MM.1S (cell line): Measurements from ENCODE around the gene ARID3B.

Experiments used
- DNase-seq: peaks from one replicate; pipeline ENCODE4 v3.0.0-alpha.2; 2015
- H2AFZ ChIP-seq: fragments of 300-600 bp; sonication (generic); 2 replicates; pipeline ENCODE4 v1.6.0; 2016; ENCODE audit warnings: antibody characterized with exemption, low read length
- H3F3A ChIP-seq: fragments of 300-600 bp; sonication (generic); 2 replicates; pipeline ENCODE4 v1.6.1; 2016; ENCODE audit warnings: mild to moderate bottlenecking, antibody characterized with exemption, low read length, moderate library complexity, mixed read lengths; ENCODE audit not compliant: insufficient read depth
- H3K27ac ChIP-seq: fragments of 300-600 bp; sonication (generic); 2 replicates; pipeline ENCODE4 v1.5.1; 2016; ENCODE audit warnings: mild to moderate bottlenecking, low read length
- H3K27me3 ChIP-seq: fragments of 300-600 bp; sonication (generic); replicated peaks from 2 replicates; pipeline ENCODE4 v1.6.0; 2016; ENCODE audit warnings: low read length; ENCODE audit not compliant: insufficient read depth
- H3K36me3 ChIP-seq: fragments of 300-600 bp; sonication (generic); replicated peaks from 2 replicates; pipeline ENCODE4 v1.6.1; 2016; ENCODE audit warnings: mild to moderate bottlenecking, low read length, mixed read lengths; ENCODE audit not compliant: insufficient read depth
- H3K4me1 ChIP-seq: fragments of 300-600 bp; sonication (generic); 2 replicates; pipeline ENCODE4 v1.6.1; 2016; ENCODE audit warnings: low read length, mixed read lengths
- H3K4me2 ChIP-seq: fragments of 300-600 bp; sonication (generic); 2 replicates; pipeline ENCODE4 v1.6.0; 2016; ENCODE audit warnings: low read depth, low read length
- H3K4me3 ChIP-seq: fragments of 300-600 bp; sonication (generic); 2 replicates; pipeline ENCODE4 v1.5.1; 2016; ENCODE audit warnings: low read length, mixed read lengths
- H3K79me2 ChIP-seq: fragments of 300-600 bp; sonication (generic); 2 replicates; pipeline ENCODE4 v1.6.1; 2016; ENCODE audit warnings: mixed run types, low read length, mixed read lengths
- H3K9ac ChIP-seq: fragments of 300-600 bp; sonication (generic); 2 replicates; pipeline ENCODE4 v1.6.1; 2016; ENCODE audit warnings: low read length, mixed read lengths
- H3K9me2 ChIP-seq: fragments of 300-600 bp; sonication (generic); replicated peaks from 2 replicates; pipeline ENCODE4 v1.6.1; 2016; ENCODE audit warnings: mild to moderate bottlenecking, low read length, mixed read lengths; ENCODE audit not compliant: insufficient read depth
- H3K9me3 ChIP-seq: fragments of 300-600 bp; sonication (generic); replicated peaks from 2 replicates; pipeline ENCODE4 v1.6.1; 2016; ENCODE audit warnings: mild to moderate bottlenecking, low read length, mixed read lengths; ENCODE audit not compliant: insufficient read depth
- H4K20me1 ChIP-seq: fragments of 300-600 bp; sonication (generic); 2 replicates; pipeline ENCODE4 v1.6.1; 2016; ENCODE audit warnings: mild to moderate bottlenecking, low read length, moderate library complexity, mixed read lengths; ENCODE audit not compliant: insufficient read depth
- EZH2 ChIP-seq: fragments of 300-600 bp; sonication (generic); optimal IDR thresholded peaks from 2 replicates; pipeline ENCODE3; 2017; ENCODE audit warnings: low read depth, mild to moderate bottlenecking, antibody characterized with exemption, low read length, mixed read lengths
- EZH2phosphoT487 ChIP-seq: fragments of 300-600 bp; sonication (generic); IDR thresholded peaks from 2 replicates; pipeline ENCODE4 v1.6.1; 2018; ENCODE audit warnings: antibody characterized with exemption, low read length
- TF ChIP-seq, protein P1 (sequence below): fragments of 300-600 bp; sonication (generic); IDR thresholded peaks from 2 replicates; pipeline ENCODE4 v1.5.1; 2016; ENCODE audit warnings: antibody characterized with exemption, low read length, mixed read lengths

Gene ARID3B

DNA sequence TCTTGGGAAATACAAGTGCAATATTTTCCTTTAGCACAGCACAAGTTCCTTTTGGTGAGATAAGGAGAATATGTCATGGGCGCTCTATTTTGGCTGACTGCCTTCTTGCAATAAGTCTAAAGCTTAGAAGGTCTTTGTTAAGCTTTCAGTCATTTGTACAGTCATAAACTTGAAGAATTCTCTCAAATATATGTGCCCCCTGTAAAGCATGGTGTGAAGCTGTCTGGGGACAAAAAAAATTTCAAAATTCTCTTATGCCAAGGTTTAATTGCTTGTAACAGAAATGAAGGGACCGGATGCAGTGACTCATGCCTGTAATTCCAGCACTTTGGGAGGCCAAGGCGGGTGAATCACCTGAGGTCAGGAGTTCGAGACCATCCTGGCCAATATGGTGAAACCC is 21.7 kb upstream of the ARID3B start:
- Histone ChIP-seq H3K79me2 (no peaks in the 10 kb centered on the region), H3K9me2 (no peaks in the 10 kb centered on the region), H3K4me2 (no peak overlapping the region), H3K27ac (no peak overlapping the region), H3K4me3 (no peak overlapping the region), H3K27me3 (no peaks in the 10 kb centered on the region), H3K36me3 (no peaks in the 10 kb centered on the region), H3K9ac (no peak overlapping the region), H2AFZ (no peak overlapping the region), H3F3A (no peaks in the 10 kb centered on the region), H3K9me3 (no peaks in the 10 kb centered on the region), H4K20me1 (no peaks in the 10 kb centered on the region), H3K4me1 (no peaks in the 10 kb centered on the region)
- no peak for DNase-seq
- TF ChIP-seq EZH2phosphoT487, result no peak
- TF ChIP-seq EZH2, result no peak
- TF ChIP-seq, protein P1, sequence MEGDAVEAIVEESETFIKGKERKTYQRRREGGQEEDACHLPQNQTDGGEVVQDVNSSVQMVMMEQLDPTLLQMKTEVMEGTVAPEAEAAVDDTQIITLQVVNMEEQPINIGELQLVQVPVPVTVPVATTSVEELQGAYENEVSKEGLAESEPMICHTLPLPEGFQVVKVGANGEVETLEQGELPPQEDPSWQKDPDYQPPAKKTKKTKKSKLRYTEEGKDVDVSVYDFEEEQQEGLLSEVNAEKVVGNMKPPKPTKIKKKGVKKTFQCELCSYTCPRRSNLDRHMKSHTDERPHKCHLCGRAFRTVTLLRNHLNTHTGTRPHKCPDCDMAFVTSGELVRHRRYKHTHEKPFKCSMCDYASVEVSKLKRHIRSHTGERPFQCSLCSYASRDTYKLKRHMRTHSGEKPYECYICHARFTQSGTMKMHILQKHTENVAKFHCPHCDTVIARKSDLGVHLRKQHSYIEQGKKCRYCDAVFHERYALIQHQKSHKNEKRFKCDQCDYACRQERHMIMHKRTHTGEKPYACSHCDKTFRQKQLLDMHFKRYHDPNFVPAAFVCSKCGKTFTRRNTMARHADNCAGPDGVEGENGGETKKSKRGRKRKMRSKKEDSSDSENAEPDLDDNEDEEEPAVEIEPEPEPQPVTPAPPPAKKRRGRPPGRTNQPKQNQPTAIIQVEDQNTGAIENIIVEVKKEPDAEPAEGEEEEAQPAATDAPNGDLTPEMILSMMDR, result no peak

DNA sequence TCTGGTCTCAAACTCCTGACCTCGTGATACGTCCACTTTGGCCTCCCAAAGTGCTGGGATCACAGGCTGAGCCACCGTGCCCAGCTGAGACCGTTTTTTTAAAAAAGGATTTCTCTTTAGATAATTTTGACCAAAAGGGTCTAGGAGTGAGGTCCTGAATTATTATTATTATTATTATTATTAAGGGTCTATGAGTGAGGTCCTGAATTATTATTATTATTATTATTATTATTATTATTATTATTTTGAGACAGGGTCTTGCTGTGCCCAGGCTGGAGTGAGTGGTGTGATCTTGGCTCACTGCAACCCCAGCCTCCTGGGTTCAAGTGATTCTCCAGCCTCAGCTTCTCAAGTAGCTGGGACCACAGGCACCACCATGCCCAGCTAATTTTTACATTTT is 20.6 kb upstream of the ARID3B start:
- Histone ChIP-seq H4K20me1 (no peaks in the 10 kb centered on the region), H3K4me1 (no peaks in the 10 kb centered on the region), H3K9me2 (no peaks in the 10 kb centered on the region), H3K36me3 (no peaks in the 10 kb centered on the region), H3K79me2 (no peaks in the 10 kb centered on the region), H3F3A (no peaks in the 10 kb centered on the region), H3K27me3 (no peaks in the 10 kb centered on the region), H3K9me3 (no peaks in the 10 kb centered on the region), H2AFZ (no peak overlapping the region), H3K4me3 (no peak overlapping the region), H3K4me2 (no peak overlapping the region), H3K27ac (no peak overlapping the region), H3K9ac (no peak overlapping the region)
- DNase-seq, result no peak
- TF ChIP-seq, protein P1, result no peak
- TF ChIP-seq EZH2phosphoT487 (no peak), EZH2 (no peak)

DNA sequence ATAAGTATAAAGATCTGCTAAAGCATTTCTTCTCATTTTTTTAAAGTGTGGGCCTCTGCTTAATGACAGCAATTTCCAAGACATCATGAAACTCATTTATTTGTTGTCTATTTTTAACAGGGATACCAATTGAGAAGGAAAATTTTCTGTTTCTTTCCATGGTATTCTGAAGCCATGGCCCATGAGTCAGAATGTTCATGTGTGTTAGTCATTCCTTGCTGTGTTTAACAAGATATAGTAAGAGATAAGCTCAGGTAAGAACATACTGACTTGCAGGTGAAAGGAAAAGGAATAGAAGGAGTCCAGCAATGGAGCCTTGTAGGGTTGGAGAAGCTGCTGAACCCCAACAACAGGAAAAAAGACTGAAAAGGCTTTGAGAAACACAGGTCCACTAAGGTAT is 17.0 kb upstream of the ARID3B start:
- Histone ChIP-seq H4K20me1 (no peaks in the 10 kb centered on the region), H3K4me3 (no peak overlapping the region), H3K79me2 (no peaks in the 10 kb centered on the region), H2AFZ (no peak overlapping the region), H3K9me3 (no peaks in the 10 kb centered on the region), H3K9ac (no peak overlapping the region), H3K27ac (no peak overlapping the region), H3F3A (no peaks in the 10 kb centered on the region), H3K36me3 (no peaks in the 10 kb centered on the region), H3K9me2 (no peaks in the 10 kb centered on the region), H3K4me2 (no peak overlapping the region), H3K27me3 (no peaks in the 10 kb centered on the region), H3K4me1 (no peaks in the 10 kb centered on the region)
- no peak for DNase-seq
- no peak for TF ChIP-seq EZH2phosphoT487
- TF ChIP-seq, protein P1, result no peak
- TF ChIP-seq EZH2, result no peak
